Uterus (tissue), 4 donors: ENCODE data around the gene TMEM250. TPM values are rescaled to one million over a fixed set of nuclear protein-coding genes. Genes with fewer than 3 reads are reported as not detected.
A peak's percentile ranks its signal among the peaks of the same experiment; 100 is the strongest.

Experiments
- DNase-seq, 2 donors: peaks; one replicate each; pipeline ENCODE4 v3.0.0-alpha.2; 2019 to 2020
- H3K27ac ChIP-seq, 2 donors: fragments of 200-600 bp; sonication (generic); 1 replicate in 1 of 2; 2 replicates in 1 of 2; pipeline ENCODE4 v1.5.1; 2016 to 2018
- H3K27me3 ChIP-seq, 2 donors: fragments of 200-600 bp; sonication (generic); one replicate each; pipeline ENCODE4 v1.5.1; 2018 to 2019; ENCODE audit warnings: control low read depth in 1 of 2
- H3K36me3 ChIP-seq, 2 donors: fragments of 200-600 bp; sonication (generic); one replicate each; pipeline ENCODE4 v1.5.1; 2019; ENCODE audit warnings: control low read depth in 1 of 2
- H3K4me1 ChIP-seq, 2 donors: fragments of 200-600 bp; sonication (generic); one replicate each; pipeline ENCODE4 v1.5.1; 2018 to 2019; ENCODE audit warnings: control low read depth in 1 of 2
- H3K4me3 ChIP-seq, 2 donors: fragments of 200-600 bp; sonication (generic); 1 replicate in 1 of 2; 2 replicates in 1 of 2; pipeline ENCODE4 v1.5.1; 2018 to 2019; ENCODE audit warnings: mild to moderate bottlenecking in 1 of 2
- H3K9me3 ChIP-seq, 2 donors: fragments of 200-600 bp; sonication (generic); one replicate each; pipeline ENCODE4 v1.5.1; 2019; ENCODE audit warnings: control low read depth in 1 of 2
- CTCF ChIP-seq, 4 experiments: fragments of 200-600 bp in 2 of 4; fragments of 450-650 bp in 2 of 4; sonication (generic) in 2 of 4; IDR thresholded peaks; one replicate each; pipeline ENCODE4 v1.5.1; 2016 to 2019; ENCODE audit warnings: antibody characterized with exemption in 4 of 4, mild to moderate bottlenecking in 2 of 4, moderate library complexity in 1 of 4
- POLR2A ChIP-seq, 2 donors: fragments of 450-650 bp; IDR thresholded peaks; one replicate each; pipeline ENCODE4 v1.6.1; 2016; ENCODE audit warnings: antibody characterized with exemption in 2 of 2, mild to moderate bottlenecking in 1 of 2, moderate library complexity in 1 of 2
- intact Hi-C: fragments of 100-400 bp; cut with DNase I; formaldehyde crosslinking; loops from one replicate; pipeline ENCODE4 v1.15.1; 2023; ENCODE audit warnings: low total_unique reads
- total RNA-seq, 4 donors: library from RNA; depleted of rRNA in 3 of 4; stranded (reverse); fragments of >200 nt in 3 of 4; gene quantifications; one replicate each; pipeline versions ENCODE4 v1.1.0 to v1.2.4, GENCODE V29; 2014 to 2023
- donor health status: DM: yes; HTN: yes; CAD: no.

TMEM250 gene
- total RNA-seq, 4 donors from 2014 or later, result 14.7 to 42.0 (median 28.0) TPM

DNA sequence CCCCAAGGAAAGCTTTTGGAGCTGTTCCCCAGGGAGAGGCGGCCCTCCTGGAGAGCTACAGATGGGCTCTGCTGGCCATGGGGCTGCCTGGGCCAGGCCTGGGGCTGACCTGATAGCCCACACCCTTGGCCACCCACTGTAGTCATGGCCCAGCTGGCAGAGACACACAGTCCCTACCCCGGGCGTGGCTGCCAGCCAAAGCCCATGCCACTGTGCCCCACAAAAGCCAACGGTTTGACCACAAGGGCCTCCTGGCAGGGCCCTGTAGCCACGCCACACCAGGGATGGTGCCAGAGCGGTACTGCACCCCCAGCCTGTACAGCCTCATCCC, 38.8 kb downstream of the TMEM250 start:
- H3K4me1 ChIP-seq, result peaks cover 0 to 26% of the 10 kb centered on the region in 2 donors
- H3K4me3 ChIP-seq, result no peak overlapping the region
- peak overlapping the region in 1 of 2 donors; percentile 3 for H3K27ac ChIP-seq
- TF ChIP-seq POLR2A (IDR thresholded peaks at IDR 0.05) (no peak), CTCF (IDR thresholded peaks at IDR 0.05) (no peak)
- H3K27me3 ChIP-seq, result no peaks in the 10 kb centered on the region
- intact Hi-C loops, result no loop called here
- no peaks in the 10 kb centered on the region for H3K36me3 ChIP-seq
- no peaks in the 10 kb centered on the region for H3K9me3 ChIP-seq
- DNase-seq, result no peak

DNA sequence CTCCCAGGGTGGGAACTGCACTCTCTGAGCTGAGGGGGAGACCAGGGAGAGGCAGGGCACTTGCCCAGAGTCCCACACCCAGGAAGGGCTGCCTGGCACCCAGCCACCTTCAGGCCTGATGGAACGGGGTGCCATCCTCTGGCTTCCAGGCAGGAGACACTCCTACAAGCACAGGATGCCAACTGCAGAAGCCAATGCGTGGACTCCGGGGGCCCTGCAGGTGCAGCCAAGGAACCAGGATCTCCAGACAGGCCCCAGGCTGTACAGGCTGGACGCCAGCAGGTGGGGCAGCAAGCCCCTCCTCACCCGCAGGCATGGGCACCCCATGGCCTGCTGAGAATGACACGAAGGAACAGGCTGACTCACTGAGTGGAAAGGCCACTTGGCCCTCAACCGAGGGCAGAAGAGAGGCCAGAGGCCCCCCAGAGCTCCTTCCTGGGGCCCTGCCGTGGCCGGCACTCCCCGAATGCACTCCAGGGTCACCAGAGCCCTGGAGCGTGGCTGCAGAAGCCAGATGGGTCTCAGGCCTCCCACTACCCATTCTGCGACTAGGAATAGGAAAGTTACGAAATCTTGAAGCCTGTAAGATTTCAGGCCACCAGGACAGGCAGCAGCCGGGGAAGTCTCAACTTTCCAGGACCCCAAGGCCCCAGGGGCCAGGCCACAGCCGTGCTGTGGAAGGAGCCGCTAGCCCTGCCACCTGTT, 39.3 kb downstream of the TMEM250 start:
- Histone ChIP-seq H3K27ac (peak overlapping the region in 1 of 2 donors; percentile 3), H3K9me3 (no peaks in the 10 kb centered on the region), H3K27me3 (no peaks in the 10 kb centered on the region), H3K4me1 (peaks cover 0 to 26% of the 10 kb centered on the region in 2 donors), H3K36me3 (no peaks in the 10 kb centered on the region), H3K4me3 (no peak overlapping the region)
- intact Hi-C loops, result no loop called here
- no peak for DNase-seq
- no peak for TF ChIP-seq CTCF (IDR thresholded peaks at IDR 0.05)
- TF ChIP-seq POLR2A (IDR thresholded peaks at IDR 0.05), result no peak

GRCh38 chr9:136078498-136079011, 40.1 kb downstream of the TMEM250 start:
- DNase-seq, result no peak
- H3K27ac ChIP-seq, result no peak overlapping the region
- no peaks in the 10 kb centered on the region for H3K36me3 ChIP-seq
- H3K9me3 ChIP-seq, result no peaks in the 10 kb centered on the region
- H3K27me3 ChIP-seq, result no peaks in the 10 kb centered on the region
- TF ChIP-seq CTCF (IDR thresholded peaks at IDR 0.05), result no peak
- TF ChIP-seq POLR2A (IDR thresholded peaks at IDR 0.05), result no peak
- H3K4me3 ChIP-seq, result no peak overlapping the region
- peaks cover 0 to 19% of the 10 kb centered on the region in 2 donors for H3K4me1 ChIP-seq
- intact Hi-C loops, result no loop called here

DNA sequence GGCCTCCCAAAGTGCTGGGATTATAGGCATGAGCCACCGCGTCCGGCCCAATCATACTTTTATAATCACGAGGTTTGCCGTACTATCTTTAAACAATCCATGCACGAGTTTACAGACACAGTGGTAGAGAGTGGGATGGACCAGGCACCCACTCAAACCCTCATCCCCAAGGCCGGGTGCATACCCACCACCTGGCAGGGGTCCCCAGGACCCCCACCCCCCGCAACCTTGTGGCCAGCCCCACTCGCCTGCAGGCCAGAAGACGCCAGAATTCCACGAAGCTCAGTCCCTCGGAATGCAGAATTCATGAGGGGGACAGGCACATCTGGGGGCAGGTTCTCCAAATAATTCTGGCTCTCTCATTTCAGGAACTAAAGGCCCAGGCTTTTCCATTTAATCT, 40.7 kb downstream of the TMEM250 start:
- no peak for DNase-seq
- H3K27ac ChIP-seq, result no peak overlapping the region
- no peaks in the 10 kb centered on the region for H3K9me3 ChIP-seq
- H3K4me3 ChIP-seq, result no peak overlapping the region
- peaks cover 0 to 17% of the 10 kb centered on the region in 2 donors for H3K4me1 ChIP-seq
- intact Hi-C loops, result no loop called here
- H3K27me3 ChIP-seq, result no peaks in the 10 kb centered on the region
- H3K36me3 ChIP-seq, result no peaks in the 10 kb centered on the region
- TF ChIP-seq POLR2A (IDR thresholded peaks at IDR 0.05), result no peak
- no peak for TF ChIP-seq CTCF (IDR thresholded peaks at IDR 0.05)

- H3K9me3 ChIP-seq, result no peaks in the 10 kb centered on the region
- no peak for TF ChIP-seq CTCF (IDR thresholded peaks at IDR 0.05)
- no peak for TF ChIP-seq POLR2A (IDR thresholded peaks at IDR 0.05)
- intact Hi-C loops, result no loop called here
- no peaks in the 10 kb centered on the region for H3K27me3 ChIP-seq
- no peak for DNase-seq
- H3K27ac ChIP-seq, result no peak overlapping the region
- no peaks in the 10 kb centered on the region for H3K36me3 ChIP-seq
- H3K4me1 ChIP-seq, result peaks cover 0 to 17% of the 10 kb centered on the region in 2 donors
- H3K4me3 ChIP-seq, result no peak overlapping the region
Observed at GRCh38 chr9:136077491-136077890, 41.2 kb downstream of the TMEM250 start.
